SK-N-DZ (cell line): ENCODE measurements around the gene HAO2.

Experiments used
- DNase-seq: peaks from one replicate; pipeline ENCODE4 v3.0.0-alpha.2; 2015; ENCODE audit warnings: low spot score
- small RNA-seq, 2 experiments: library from RNA; depleted of rRNA; stranded (forward); fragments of <200 nt; gene quantifications; one replicate each; pipeline ENCODE3, GENCODE V24; 2014

The HAO2 gene

GRCh38 chr1:119435052-119435451 is 66.5 kb downstream of the HAO2 start:
- no peak for DNase-seq

GRCh38 chr1:119438761-119439160 is 70.2 kb downstream of the HAO2 start:
- no peak for DNase-seq

- no peak for DNase-seq
Measured at GRCh38 chr1:119440721-119441307, 72.2 kb downstream of the HAO2 start.

- DNase-seq = no peak
Measured at GRCh38 chr1:119442756-119443155, 74.2 kb downstream of the HAO2 start.

Small RNA genes lying within 50 kb of the gene (small RNA-seq; reads per million reads assigned to genes)
- 0.08 to 0.40 reads per million in 2 experiments for gene RNU1-75P
